ENCODE measurements around the gene CDC42BPA.

Gene CDC42BPA

GRCh38 chr1:227092069-227092468 is 226.2 kb downstream of the CDC42BPA start:
- no peak for FAIRE-seq

GRCh38 chr1:227086636-227087035 is 231.7 kb downstream of the CDC42BPA start:
- FAIRE-seq = no peak
- TF ChIP-seq CTCF (IDR thresholded peaks at IDR 0.05; ENCODE audit: insufficient read depth, missing control alignments) = no peak
- no peak for DNase-seq (ENCODE audit: insufficient read length, low spot score)

More at GRCh38 chr1:227092069-227092468, 226.2 kb downstream of the CDC42BPA start:
- no peak for TF ChIP-seq CTCF (IDR thresholded peaks at IDR 0.05; ENCODE audit: insufficient read depth, missing control alignments)
- no peak for DNase-seq (ENCODE audit: insufficient read length, low spot score)

GRCh38 chr1:227082999-227083746 is 235.1 kb downstream of the CDC42BPA start:
- no peak for TF ChIP-seq CTCF (IDR thresholded peaks at IDR 0.05; ENCODE audit: insufficient read depth, missing control alignments)
- DNase-seq (ENCODE audit: insufficient read length, low spot score) (no peak), FAIRE-seq (no peak)

- TF ChIP-seq CTCF (IDR thresholded peaks at IDR 0.05; ENCODE audit: insufficient read depth, missing control alignments) = no peak
- peak; percentile 72 for FAIRE-seq
These were observed 240.5 kb downstream of the CDC42BPA start for GRCh38 chr1:227077783-227078182.

GRCh38 chr1:227073786-227074185 is 244.5 kb downstream of the CDC42BPA start:
- TF ChIP-seq CTCF (IDR thresholded peaks at IDR 0.05; ENCODE audit: insufficient read depth, missing control alignments) = no peak
- DNase-seq (ENCODE audit: insufficient read length, low spot score) (no peak), FAIRE-seq (peak; percentile 6)

More at GRCh38 chr1:227077783-227078182, 240.5 kb downstream of the CDC42BPA start:
- no peak for DNase-seq (ENCODE audit: insufficient read length, low spot score)

GRCh38 chr1:227072991-227073390 is 245.3 kb downstream of the CDC42BPA start:
- TF ChIP-seq CTCF (IDR thresholded peaks at IDR 0.05; ENCODE audit: insufficient read depth, missing control alignments) = no peak
- peak; percentile 74 for FAIRE-seq
- no peak for DNase-seq (ENCODE audit: insufficient read length, low spot score)

GRCh38 chr1:227071895-227072587 is 246.3 kb downstream of the CDC42BPA start:
- no peak for TF ChIP-seq CTCF (IDR thresholded peaks at IDR 0.05; ENCODE audit: insufficient read depth, missing control alignments)
- FAIRE-seq = peak; percentile 81
- DNase-seq (ENCODE audit: insufficient read length, low spot score) = no peak
